ENCODE data around the gene FARP1.

FARP1 gene

GRCh38 chr13:98239162-98240076 lies 96.5 kb downstream of the FARP1 start:
- POLR2A ChIA-PET: no interaction called here
- Histone ChIP-seq H3K27ac (ENCODE audit: extremely low read depth, low read depth, low read length) (no peak overlapping the region), H3K4me3 (ENCODE audit: low read depth, low read length) (no peak overlapping the region), H3K36me3 (ENCODE audit: control insufficient read depth in 2 of 2, insufficient read depth in 1 of 2, low read length in 2 of 2) (no peaks in the 10 kb centered on the region), H3K4me1 (ENCODE audit: control insufficient read depth, insufficient read depth, low read length) (no peaks in the 10 kb centered on the region), H3K9me3 (ENCODE audit: control insufficient read depth, insufficient read depth, low read depth, low read length) (no peaks in the 10 kb centered on the region)
- TF ChIP-seq ZNF626 (tag by site-specific recombination; IDR thresholded peaks at IDR 0.05) (no peak), ZNF23 (tag by site-specific recombination; IDR thresholded peaks at IDR 0.05; ENCODE audit: borderline replicate concordance) (no peak), ZFHX2 (tag by site-specific recombination; conservative IDR thresholded peaks at IDR 0.05) (no peak), PRDM6 (tag by site-specific recombination; IDR thresholded peaks at IDR 0.05) (0 out of 2 replicates have a peak, but pooled peaks have one; percentile 30), ZNF548 (tag by site-specific recombination; IDR thresholded peaks at IDR 0.05) (no peak), BCL11A (tag by site-specific recombination; IDR thresholded peaks at IDR 0.05; ENCODE audit: low read depth) (no peak), TCF7L2 (IDR thresholded peaks at IDR 0.05; ENCODE audit: borderline replicate concordance, low read depth, low read length) (no peak), ZNF501 (tag by site-specific recombination; IDR thresholded peaks at IDR 0.05) (no peak), ZBTB8A (tag by site-specific recombination; IDR thresholded peaks at IDR 0.05) (peak; percentile 63), ZNF561 (tag by site-specific recombination; IDR thresholded peaks at IDR 0.05; ENCODE audit: borderline replicate concordance) (no peak), ZBTB44 (tag by site-specific recombination; IDR thresholded peaks at IDR 0.05) (peak; percentile 58; the same call in 1 of the 2 replicates), ZNF157 (tag by site-specific recombination; IDR thresholded peaks at IDR 0.05) (no peak), ZNF423 (tag by site-specific recombination; IDR thresholded peaks at IDR 0.05) (peak; percentile 57; the same call in 1 of the 2 replicates), ZNF266 (tag by site-specific recombination; IDR thresholded peaks at IDR 0.05; ENCODE audit: low read depth) (no peak), ZBTB6 (tag by site-specific recombination; IDR thresholded peaks at IDR 0.05) (peak; percentile 35; the same call in 1 of the 2 replicates), ZNF473 (tag by site-specific recombination; IDR thresholded peaks at IDR 0.05) (no peak), OVOL3 (tag by site-specific recombination; IDR thresholded peaks at IDR 0.05) (no peak), ZEB2 (tag by site-specific recombination; IDR thresholded peaks at IDR 0.05) (no peak), ZNF184 (tag by site-specific recombination; IDR thresholded peaks at IDR 0.05) (no peak)
- CTCF ChIA-PET: no interaction called here

- no peaks in the 10 kb centered on the region for H3K36me3 ChIP-seq (ENCODE audit: control insufficient read depth in 2 of 2, insufficient read depth in 1 of 2, low read length in 2 of 2)
- H3K4me3 ChIP-seq (ENCODE audit: low read depth, low read length): no peak overlapping the region
- POLR2A ChIA-PET: no interaction called here
- CTCF ChIA-PET: interaction anchor here (1.1 kb wide), 1 partner anchor 17 kb away, joined by 3 read pairs; no protein-coding TSS in a partner anchor
- no peaks in the 10 kb centered on the region for H3K9me3 ChIP-seq (ENCODE audit: control insufficient read depth, insufficient read depth, low read depth, low read length)
- H3K4me1 ChIP-seq (ENCODE audit: control insufficient read depth, insufficient read depth, low read length): no peaks in the 10 kb centered on the region
- H3K27ac ChIP-seq (ENCODE audit: extremely low read depth, low read depth, low read length): no peak overlapping the region
- TF ChIP-seq ZNF513 (tag by site-specific recombination; IDR thresholded peaks at IDR 0.05) (no peak), ZNF555 (tag by site-specific recombination; conservative IDR thresholded peaks at IDR 0.05) (no peak), PBX3 (CRISPR knock-in tag; IDR thresholded peaks at IDR 0.05) (no peak), ZNF610 (tag by site-specific recombination; IDR thresholded peaks at IDR 0.05; ENCODE audit: borderline replicate concordance) (no peak), ZNF521 (tag by site-specific recombination; IDR thresholded peaks at IDR 0.05) (no peak), ZNF248 (tag by site-specific recombination; IDR thresholded peaks at IDR 0.05) (no peak), IKZF3 (tag by site-specific recombination; IDR thresholded peaks at IDR 0.05) (no peak), ZBTB48 (tag by site-specific recombination; IDR thresholded peaks at IDR 0.05) (no peak)
Observed at GRCh38 chr13:98240135-98240534, 97.2 kb downstream of the FARP1 start.
